Endodermal cell (in vitro differentiated cells): ENCODE results near the gene MRPL20. TPM values are rescaled to one million over a fixed set of nuclear protein-coding genes. Genes with fewer than 3 reads are reported as not detected.

Experiments
- DNase-seq: peaks from one replicate; pipeline ENCODE4 v3.0.0-alpha.2; 2017
- H3K27ac ChIP-seq: 2 replicates; pipeline ENCODE4 v1.5.1; 2013; ENCODE audit warnings: mild to moderate bottlenecking, low read depth, low read length, moderate library complexity
- H3K27me3 ChIP-seq: 2 replicates; pipeline ENCODE4 v1.6.1; 2013; ENCODE audit warnings: mild to moderate bottlenecking, low read length, moderate library complexity; ENCODE audit not compliant: insufficient read depth, control insufficient read depth, poor library complexity, severe bottlenecking
- H3K36me3 ChIP-seq: 2 replicates; pipeline ENCODE4 v1.7.0; 2013; ENCODE audit warnings: mild to moderate bottlenecking, low read length, moderate library complexity; ENCODE audit not compliant: control insufficient read depth, insufficient read depth
- H3K4me1 ChIP-seq: one replicate; pipeline ENCODE4 v1.7.0; 2013; ENCODE audit warnings: low read length; ENCODE audit not compliant: control insufficient read depth, insufficient read depth
- H3K4me3 ChIP-seq: 2 replicates; pipeline ENCODE4 v1.5.1; 2013; ENCODE audit warnings: mild to moderate bottlenecking, low read length, moderate library complexity
- H3K9ac ChIP-seq: 2 replicates; pipeline ENCODE4 v1.6.1; 2013; ENCODE audit warnings: mild to moderate bottlenecking, low read length, moderate library complexity; ENCODE audit not compliant: poor library complexity, severe bottlenecking; ENCODE audit errors: extremely low read depth
- H3K9me3 ChIP-seq: 2 replicates; pipeline ENCODE4 v1.6.1; 2013; ENCODE audit warnings: mild to moderate bottlenecking, low read length, moderate library complexity; ENCODE audit not compliant: control insufficient read depth
- H3K27ac Mint-ChIP-seq: 2 replicates; pipeline ENCODE4 v1.8.0; 2020; ENCODE audit warnings: mixed read lengths
- H3K27me3 Mint-ChIP-seq: 2 replicates; pipeline ENCODE4 v1.8.0; 2021; ENCODE audit warnings: mild to moderate bottlenecking, mixed read lengths; ENCODE audit not compliant: insufficient read depth
- H3K36me3 Mint-ChIP-seq: 2 replicates; pipeline ENCODE4 v1.8.0; 2020; ENCODE audit warnings: low read depth, mixed read lengths
- H3K4me1 Mint-ChIP-seq: 2 replicates; pipeline ENCODE4 v1.8.0; 2020; ENCODE audit warnings: mixed read lengths
- H3K4me3 Mint-ChIP-seq: 2 replicates; pipeline ENCODE4 v1.8.0; 2020; ENCODE audit warnings: mild to moderate bottlenecking, moderate library complexity, mixed read lengths
- H3K9me3 Mint-ChIP-seq: 2 replicates; pipeline ENCODE4 v1.8.0; 2020; ENCODE audit warnings: mild to moderate bottlenecking, mixed read lengths
- WGBS, 2 experiments: methylation state at CpG; one replicate each; pipeline versions ENCODE4 v1.1.5 to v1.1.7; 2013; ENCODE audit warnings: missing lambda C conversion rate in 2 of 2, mixed read lengths in 1 of 2; ENCODE audit not compliant: insufficient coverage in 1 of 2, insufficient read length in 1 of 2; 5-methylcytosine and 5-hydroxymethylcytosine counted together
- total RNA-seq, 2 donors: library from RNA; stranded (reverse); fragmentation: NEBNext Ultra II Directional in 1 of 2; extraction: Animal tissue kit (Norgen Biotek cat#: 25700) in 1 of 2; gene quantifications; 2 replicates in 1 of 2; 3 replicates in 1 of 2; pipeline ENCODE4 v1.2.1, GENCODE V29; 2021
- TF ChIP-seq, protein P1 (sequence below): fragments of 200-600 bp; sonication (generic); conservative IDR thresholded peaks from 2 replicates; pipeline ENCODE4 v1.5.0; 2021; ENCODE audit warnings: antibody characterized with exemption, mild to moderate bottlenecking

The MRPL20 gene
- total RNA-seq, 2 donors from 2014 or later, result 109 to 129 TPM

DNA sequence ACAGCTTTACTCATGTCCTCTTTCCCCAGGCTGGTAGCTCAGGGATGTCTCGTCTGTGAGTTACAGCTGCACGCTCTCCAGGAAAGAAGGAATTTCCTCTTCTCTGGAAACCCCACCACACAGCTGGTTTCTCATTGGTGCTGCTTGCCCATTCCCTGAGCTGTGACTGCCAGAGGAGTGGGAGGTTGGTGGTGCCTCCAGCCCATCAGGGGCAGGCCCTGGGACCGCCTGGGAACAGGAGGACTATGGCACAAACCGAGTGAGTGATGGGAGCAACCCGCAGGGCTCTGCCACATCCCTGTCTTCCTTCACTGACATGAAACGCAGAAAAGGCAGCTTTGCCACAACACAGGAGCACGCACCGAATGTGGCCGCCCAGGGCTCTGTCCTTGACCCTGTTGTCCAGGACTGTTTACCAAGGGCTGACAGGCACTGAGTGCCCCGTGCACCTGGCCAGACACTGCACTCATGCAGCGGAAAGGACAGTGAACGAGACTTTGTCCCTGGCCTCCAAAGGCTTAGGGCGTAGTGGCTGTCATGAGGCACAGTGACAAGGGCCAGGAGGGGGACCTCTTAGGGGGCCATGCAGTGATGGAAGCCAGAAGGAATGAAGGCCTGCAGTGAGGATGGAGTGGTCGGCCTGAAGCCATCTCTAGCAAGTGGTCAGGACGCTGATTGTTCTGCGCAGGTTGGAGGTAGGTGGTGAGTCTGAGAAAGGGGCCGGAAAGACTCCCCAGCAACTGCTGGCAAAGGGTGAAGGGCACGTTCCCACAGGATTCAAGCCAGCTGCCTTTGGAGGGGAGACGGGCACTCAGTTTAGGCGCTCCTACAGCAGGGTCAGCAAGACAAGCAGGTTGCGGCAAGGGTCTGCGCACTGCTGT lies 6.3 kb downstream of the MRPL20 start:
- H3K4me3 ChIP-seq, result peak overlapping the region; percentile 95
- H3K9me3 ChIP-seq, result no peaks in the 10 kb centered on the region
- no peaks in the 10 kb centered on the region for H3K27me3 ChIP-seq
- H3K27ac ChIP-seq, result no peak overlapping the region
- TF ChIP-seq, protein P1, sequence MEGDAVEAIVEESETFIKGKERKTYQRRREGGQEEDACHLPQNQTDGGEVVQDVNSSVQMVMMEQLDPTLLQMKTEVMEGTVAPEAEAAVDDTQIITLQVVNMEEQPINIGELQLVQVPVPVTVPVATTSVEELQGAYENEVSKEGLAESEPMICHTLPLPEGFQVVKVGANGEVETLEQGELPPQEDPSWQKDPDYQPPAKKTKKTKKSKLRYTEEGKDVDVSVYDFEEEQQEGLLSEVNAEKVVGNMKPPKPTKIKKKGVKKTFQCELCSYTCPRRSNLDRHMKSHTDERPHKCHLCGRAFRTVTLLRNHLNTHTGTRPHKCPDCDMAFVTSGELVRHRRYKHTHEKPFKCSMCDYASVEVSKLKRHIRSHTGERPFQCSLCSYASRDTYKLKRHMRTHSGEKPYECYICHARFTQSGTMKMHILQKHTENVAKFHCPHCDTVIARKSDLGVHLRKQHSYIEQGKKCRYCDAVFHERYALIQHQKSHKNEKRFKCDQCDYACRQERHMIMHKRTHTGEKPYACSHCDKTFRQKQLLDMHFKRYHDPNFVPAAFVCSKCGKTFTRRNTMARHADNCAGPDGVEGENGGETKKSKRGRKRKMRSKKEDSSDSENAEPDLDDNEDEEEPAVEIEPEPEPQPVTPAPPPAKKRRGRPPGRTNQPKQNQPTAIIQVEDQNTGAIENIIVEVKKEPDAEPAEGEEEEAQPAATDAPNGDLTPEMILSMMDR, result no peak
- WGBS, 2 experiments, result 95 to 96% methylated on average over 17 to 22 of the region's 22 CpGs
- Mint-ChIP-seq H3K9me3 (no peaks in the 10 kb centered on the region), H3K4me1 (peaks cover 25% of the 10 kb centered on the region), H3K27ac (peak overlapping the region; percentile 93), H3K4me3 (peak overlapping the region; percentile 88), H3K27me3 (no peaks in the 10 kb centered on the region), H3K36me3 (peaks cover 66% of the 10 kb centered on the region)
- peaks cover 67% of the 10 kb centered on the region for H3K36me3 ChIP-seq
- H3K9ac ChIP-seq, result peak overlapping the region; percentile 81
- peaks cover 20% of the 10 kb centered on the region for H3K4me1 ChIP-seq
- no peak for DNase-seq

DNA sequence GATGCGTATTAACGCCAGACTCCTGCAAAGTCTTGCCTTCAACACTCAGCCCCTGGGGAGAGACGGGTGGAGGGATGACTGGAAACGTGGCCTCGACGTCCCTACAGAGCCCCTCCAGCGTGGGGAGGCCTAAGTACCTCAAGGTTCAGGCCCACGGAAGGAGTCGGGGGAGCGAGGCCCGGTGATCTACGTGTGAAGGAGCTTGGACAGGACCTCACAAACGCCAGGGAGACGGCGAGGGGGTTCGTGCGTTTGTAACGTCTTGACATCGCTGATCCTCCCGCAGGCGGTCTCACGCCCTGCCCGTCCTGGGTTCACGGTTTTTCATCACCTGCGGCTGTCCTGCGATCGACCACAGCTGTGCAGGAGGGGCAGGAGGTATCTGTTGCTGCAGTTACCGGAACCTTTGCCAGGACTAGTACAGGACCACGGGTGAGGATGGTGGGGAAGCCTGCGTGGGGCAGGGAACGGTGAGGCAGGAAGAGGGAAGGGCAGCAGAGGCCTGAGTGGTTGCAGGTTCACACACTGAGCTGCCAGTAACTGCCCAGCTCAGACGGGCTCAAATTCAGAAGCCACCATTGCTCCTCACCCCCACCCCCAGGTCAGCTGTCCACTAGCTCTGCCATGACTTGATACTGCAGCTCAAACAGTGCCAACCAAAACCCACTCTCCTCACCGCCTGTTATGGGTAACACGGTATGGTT lies 7.1 kb downstream of the MRPL20 start:
- Histone ChIP-seq H3K27me3 (no peaks in the 10 kb centered on the region), H3K9ac (peak overlapping the region; percentile 81), H3K36me3 (peaks cover 67% of the 10 kb centered on the region), H3K4me1 (peaks cover 20% of the 10 kb centered on the region), H3K9me3 (no peaks in the 10 kb centered on the region), H3K4me3 (peak overlapping the region; percentile 95), H3K27ac (peak overlapping the region; percentile 51)
- DNase-seq, result peak; percentile 65
- WGBS, 2 experiments, result 10 to 15% methylated on average over 12 to 34 of the region's 34 CpGs
- H3K27ac Mint-ChIP-seq, result peak overlapping the region; percentile 93
- H3K27me3 Mint-ChIP-seq, result no peaks in the 10 kb centered on the region
- peaks cover 66% of the 10 kb centered on the region for H3K36me3 Mint-ChIP-seq
- TF ChIP-seq, protein P1, result no peak
- H3K4me1 Mint-ChIP-seq, result peaks cover 25% of the 10 kb centered on the region
- H3K9me3 Mint-ChIP-seq, result no peaks in the 10 kb centered on the region
- peak overlapping the region; percentile 88 for H3K4me3 Mint-ChIP-seq

DNA sequence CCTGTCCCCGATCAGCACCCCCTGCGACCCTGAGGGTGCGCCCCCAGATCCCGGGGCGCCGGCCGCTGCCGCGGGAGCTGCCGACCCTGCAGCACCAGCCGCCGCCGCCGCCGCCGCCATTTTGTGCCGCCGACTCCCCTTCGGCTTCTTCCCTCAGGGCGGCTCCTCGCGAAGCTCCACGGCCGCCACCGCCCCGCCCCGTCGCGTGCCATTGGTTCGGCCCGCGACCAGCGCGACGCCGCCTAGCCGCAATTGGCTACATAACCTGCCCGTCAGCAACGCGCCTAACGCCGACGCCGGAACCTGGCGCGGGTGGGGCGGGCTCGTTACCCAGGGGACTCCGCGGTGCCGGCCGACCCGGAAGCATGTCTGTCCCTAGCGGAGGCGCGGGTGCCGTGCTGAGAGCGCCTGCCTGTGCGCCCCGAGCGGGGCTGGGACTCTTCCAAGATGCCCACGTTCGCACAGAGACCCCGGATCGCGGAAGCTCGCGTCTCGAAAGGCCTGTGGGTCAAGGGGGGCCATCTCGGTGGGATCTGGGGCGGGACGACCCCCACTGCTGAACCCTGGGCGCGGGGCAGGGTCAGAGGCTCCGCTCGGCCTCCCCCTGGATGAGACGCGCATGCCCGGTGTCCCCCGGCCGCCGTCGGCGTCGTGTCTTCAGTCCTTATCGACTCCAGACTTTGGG lies 7.8 kb downstream of the MRPL20 start, which contains the start of gene CCNL2:
Gene CCNL2 (minus strand): TSS at position 149 of the 685 bp plus-strand sequence. CDS start 29 bp downstream, at position 120.
- Mint-ChIP-seq H3K9me3 (no peaks in the 10 kb centered on the region), H3K27me3 (no peaks in the 10 kb centered on the region), H3K27ac (peak within 1 kb of the TSS; percentile 93), H3K4me3 (peak within 1 kb of the TSS; percentile 88), H3K36me3 (peaks cover 67% of the 10 kb centered on the region), H3K4me1 (peaks cover 25% of the 10 kb centered on the region)
- Histone ChIP-seq H3K27ac (peak within 1 kb of the TSS; percentile 73), H3K36me3 (peaks cover 64% of the 10 kb centered on the region), H3K9ac (peak within 1 kb of the TSS; percentile 90), H3K4me3 (peak within 1 kb of the TSS; percentile 98), H3K9me3 (no peaks in the 10 kb centered on the region), H3K27me3 (no peaks in the 10 kb centered on the region), H3K4me1 (peaks cover 20% of the 10 kb centered on the region)
- TF ChIP-seq, protein P1, result peak; percentile 73
- 0% methylated on average over 49 to 86 of the region's 86 CpGs for WGBS, 2 experiments
- peak; percentile 100 for DNase-seq
